Activated T-cell treated with anti-CD3 and anti-CD28 coated beads, Interleukin-2, amount 50 U/mL, for 4 hours (primary cell): ENCODE results near the gene ATP8B4. TPM values are rescaled to one million over a fixed set of nuclear protein-coding genes. Genes with fewer than 3 reads are reported as not detected.

Source experiments
- ATAC-seq, 2 donors: fragments of 200-7000 bp; cut with Tn5 transposase; one replicate each; pipeline ENCODE4 v1.10.0; 2021
- DNase-seq: peaks from one replicate; pipeline ENCODE4 v3.0.0-alpha.2; 2020
- H3K27me3 Mint-ChIP-seq: one replicate; pipeline ENCODE4 v1.8.0; 2021; ENCODE audit warnings: low read depth, mixed read lengths
- H3K36me3 Mint-ChIP-seq: one replicate; pipeline ENCODE4 v1.8.0; 2022; ENCODE audit warnings: mixed read lengths; ENCODE audit not compliant: insufficient read depth
- H3K4me1 Mint-ChIP-seq: one replicate; pipeline ENCODE4 v1.8.0; 2021; ENCODE audit warnings: low read depth, mixed read lengths
- H3K4me3 Mint-ChIP-seq: one replicate; pipeline ENCODE4 v1.8.0; 2021; ENCODE audit warnings: mild to moderate bottlenecking, moderate library complexity, mixed read lengths
- H3K9me3 Mint-ChIP-seq: one replicate; pipeline ENCODE4 v1.8.0; 2021; ENCODE audit warnings: mixed read lengths
- total RNA-seq, 3 donors: library from RNA; stranded (reverse); gene quantifications; one replicate each; pipeline ENCODE4 v1.2.1, GENCODE V29; 2021

The ATP8B4 gene
- total RNA-seq, 3 donors from 2014 or later = 1.4 to 2.7 (median 1.4) TPM

GRCh38 chr15:49815526-49815925 is 303.5 kb downstream of the ATP8B4 start:
- ATAC-seq (no peak), DNase-seq (no peak)
- H3K4me1 Mint-ChIP-seq = peaks cover 4% of the 10 kb centered on the region
- H3K27me3 Mint-ChIP-seq = peaks cover 2% of the 10 kb centered on the region
- no peak overlapping the region for H3K4me3 Mint-ChIP-seq
- H3K36me3 Mint-ChIP-seq = no peaks in the 10 kb centered on the region
- H3K9me3 Mint-ChIP-seq = no peaks in the 10 kb centered on the region

GRCh38 chr15:49814709-49815108 is 304.3 kb downstream of the ATP8B4 start:
- Mint-ChIP-seq H3K4me1 (peaks cover 4% of the 10 kb centered on the region), H3K27me3 (peaks cover 2% of the 10 kb centered on the region), H3K9me3 (no peaks in the 10 kb centered on the region), H3K4me3 (no peak overlapping the region), H3K36me3 (no peaks in the 10 kb centered on the region)
- DNase-seq (no peak), ATAC-seq (no peak)

- no peak overlapping the region for H3K4me3 Mint-ChIP-seq
- H3K4me1 Mint-ChIP-seq = peaks cover 4% of the 10 kb centered on the region
- H3K9me3 Mint-ChIP-seq = no peaks in the 10 kb centered on the region
- H3K27me3 Mint-ChIP-seq = no peaks in the 10 kb centered on the region
- H3K36me3 Mint-ChIP-seq = no peaks in the 10 kb centered on the region
- ATAC-seq = no peak
- DNase-seq = no peak
Observed at GRCh38 chr15:49813625-49814024, 305.4 kb downstream of the ATP8B4 start.

GRCh38 chr15:49810720-49811119 is 308.3 kb downstream of the ATP8B4 start:
- H3K4me3 Mint-ChIP-seq = no peak overlapping the region
- DNase-seq (no peak), ATAC-seq (no peak)
- peaks cover under 1% of the 10 kb centered on the region for H3K4me1 Mint-ChIP-seq
- peaks cover 2% of the 10 kb centered on the region for H3K27me3 Mint-ChIP-seq
- no peaks in the 10 kb centered on the region for H3K36me3 Mint-ChIP-seq
- H3K9me3 Mint-ChIP-seq = no peaks in the 10 kb centered on the region

- no peak overlapping the region for H3K4me3 Mint-ChIP-seq
- no peak for ATAC-seq
- no peaks in the 10 kb centered on the region for H3K9me3 Mint-ChIP-seq
Observed at GRCh38 chr15:49809894-49810609, 309.0 kb downstream of the ATP8B4 start.

GRCh38 chr15:49808341-49808740 is 310.7 kb downstream of the ATP8B4 start:
- peaks cover 2% of the 10 kb centered on the region for H3K27me3 Mint-ChIP-seq
- H3K9me3 Mint-ChIP-seq = peaks cover 3% of the 10 kb centered on the region
- no peak for ATAC-seq
- no peaks in the 10 kb centered on the region for H3K36me3 Mint-ChIP-seq
- H3K4me3 Mint-ChIP-seq = no peak overlapping the region
- no peak for DNase-seq
- no peaks in the 10 kb centered on the region for H3K4me1 Mint-ChIP-seq

More at GRCh38 chr15:49809894-49810609, 309.0 kb downstream of the ATP8B4 start:
- no peak for DNase-seq
- H3K36me3 Mint-ChIP-seq = no peaks in the 10 kb centered on the region
- peaks cover 2% of the 10 kb centered on the region for H3K27me3 Mint-ChIP-seq
- H3K4me1 Mint-ChIP-seq = no peaks in the 10 kb centered on the region

Other genes with a start within 250 kb of the ATP8B4 start
- gene SLC27A2, start 63.0 kb upstream of the ATP8B4 start, total RNA-seq = 10 to 100 TPM in 2 of 3 donors, 1 to 10 TPM in 1; 7.2 to 15.0 (median 14.4) TPM
- gene HDC, start 146.5 kb upstream of the ATP8B4 start, total RNA-seq = 1 to 10 TPM in 1 of 3 donors, under 1 TPM in 2; 0.29 to 1.5 (median 0.71) TPM
- gene GABPB1, start 236.0 kb upstream of the ATP8B4 start, total RNA-seq = 10 to 100 TPM; 54.6 to 65.8 (median 58.9) TPM